GM06990 (cell line): Measurements from ENCODE around the gene UTS2.

Experiments
- DNase-seq: peaks from one replicate; pipeline ENCODE4 v3.0.0-alpha.2; 2011; ENCODE audit not compliant: insufficient read length; ENCODE audit errors: extremely low read depth
- H3K27me3 ChIP-seq: replicated peaks from 2 replicates; pipeline ENCODE4 v1.6.0; 2011; ENCODE audit warnings: low read length; ENCODE audit not compliant: control insufficient read depth, insufficient read depth
- H3K36me3 ChIP-seq: 2 replicates; pipeline ENCODE4 v1.5.1; 2011; ENCODE audit warnings: low read length; ENCODE audit not compliant: control insufficient read depth, insufficient read depth
- H3K4me3 ChIP-seq: replicated peaks from 2 replicates; pipeline ENCODE4 v1.5.1; 2011; ENCODE audit warnings: low read depth, mild to moderate bottlenecking, control low read depth, low read length
- TF ChIP-seq, protein P1 (sequence below): IDR thresholded peaks from 2 replicates; pipeline ENCODE4 v1.5.1; 2011; ENCODE audit warnings: low read length, control low read depth, mild to moderate bottlenecking, inconsistent platforms; ENCODE audit not compliant: insufficient read depth, poor library complexity, severe bottlenecking

UTS2 gene, protein sequence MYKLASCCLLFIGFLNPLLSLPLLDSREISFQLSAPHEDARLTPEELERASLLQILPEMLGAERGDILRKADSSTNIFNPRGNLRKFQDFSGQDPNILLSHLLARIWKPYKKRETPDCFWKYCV

DNA sequence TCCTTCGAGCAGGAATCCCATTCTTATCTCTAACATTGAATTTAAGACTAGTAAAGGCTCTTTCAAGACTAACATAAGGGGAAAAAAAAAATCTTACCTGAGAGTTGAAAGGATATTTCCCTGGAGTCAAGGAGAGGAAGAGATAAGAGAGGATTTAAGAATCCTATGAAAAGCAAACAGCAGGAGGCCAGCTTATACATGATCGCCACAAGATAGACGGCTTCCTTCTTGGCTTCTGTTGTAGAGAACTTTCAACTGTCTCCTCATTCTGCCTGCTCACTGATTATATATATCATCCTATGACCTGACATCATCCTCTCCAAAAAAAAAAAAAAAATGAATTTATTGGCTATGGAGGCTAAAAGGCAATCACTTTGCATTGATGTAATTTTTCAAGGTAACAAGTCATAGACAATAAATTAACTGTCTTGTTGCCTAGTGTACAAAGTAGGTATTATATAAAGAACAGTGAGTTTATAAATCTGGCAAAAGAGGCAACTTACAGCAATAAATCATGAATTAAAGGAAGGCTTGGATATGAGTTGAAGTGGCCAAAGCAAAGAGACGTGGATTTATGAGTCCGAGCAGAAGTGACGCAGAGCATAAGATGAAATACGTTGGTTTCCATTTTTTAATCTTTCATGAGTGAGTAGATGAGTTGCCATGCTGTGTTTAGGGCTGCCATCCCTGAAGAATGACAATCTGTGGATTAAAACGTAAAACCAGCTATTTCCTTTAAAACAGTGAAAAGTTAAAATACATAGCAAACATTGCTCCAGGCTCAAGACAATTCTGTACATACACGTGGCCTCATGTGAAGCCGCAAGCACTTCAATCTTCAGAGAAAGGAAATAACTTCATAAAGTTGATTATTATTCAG lies at the start of gene UTS2:
TSS of gene UTS2 (minus strand) at position 262 of the 880 bp plus-strand sequence. CDS start at position 200, 62 bp downstream.
- TF ChIP-seq, protein P1, sequence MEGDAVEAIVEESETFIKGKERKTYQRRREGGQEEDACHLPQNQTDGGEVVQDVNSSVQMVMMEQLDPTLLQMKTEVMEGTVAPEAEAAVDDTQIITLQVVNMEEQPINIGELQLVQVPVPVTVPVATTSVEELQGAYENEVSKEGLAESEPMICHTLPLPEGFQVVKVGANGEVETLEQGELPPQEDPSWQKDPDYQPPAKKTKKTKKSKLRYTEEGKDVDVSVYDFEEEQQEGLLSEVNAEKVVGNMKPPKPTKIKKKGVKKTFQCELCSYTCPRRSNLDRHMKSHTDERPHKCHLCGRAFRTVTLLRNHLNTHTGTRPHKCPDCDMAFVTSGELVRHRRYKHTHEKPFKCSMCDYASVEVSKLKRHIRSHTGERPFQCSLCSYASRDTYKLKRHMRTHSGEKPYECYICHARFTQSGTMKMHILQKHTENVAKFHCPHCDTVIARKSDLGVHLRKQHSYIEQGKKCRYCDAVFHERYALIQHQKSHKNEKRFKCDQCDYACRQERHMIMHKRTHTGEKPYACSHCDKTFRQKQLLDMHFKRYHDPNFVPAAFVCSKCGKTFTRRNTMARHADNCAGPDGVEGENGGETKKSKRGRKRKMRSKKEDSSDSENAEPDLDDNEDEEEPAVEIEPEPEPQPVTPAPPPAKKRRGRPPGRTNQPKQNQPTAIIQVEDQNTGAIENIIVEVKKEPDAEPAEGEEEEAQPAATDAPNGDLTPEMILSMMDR = no peak
- Histone ChIP-seq H3K4me3 (no peak within 1 kb of the TSS), H3K27me3 (no peaks in the 10 kb centered on the region), H3K36me3 (no peaks in the 10 kb centered on the region)
- DNase-seq = no peak

DNA sequence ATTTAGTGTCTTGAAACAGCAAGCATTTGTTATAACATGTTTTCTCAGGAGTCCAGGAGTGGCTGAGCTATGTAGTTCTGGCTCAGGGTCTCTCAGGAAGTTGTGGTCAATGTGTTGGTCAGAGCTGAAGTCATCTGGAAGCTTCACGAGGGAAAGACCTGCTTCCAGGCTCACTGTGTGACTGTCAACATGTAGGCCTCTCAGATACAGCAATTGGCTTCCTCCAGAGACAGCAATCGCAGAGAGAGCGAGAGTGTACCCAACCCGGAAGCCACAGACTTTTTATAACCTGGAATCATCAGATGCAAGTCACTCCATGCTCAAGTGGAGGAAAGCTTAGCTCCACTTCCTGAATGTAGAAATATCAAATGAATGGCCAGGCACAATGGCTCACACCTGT lies 46.9 kb upstream of the UTS2 start:
- H3K36me3 ChIP-seq = no peaks in the 10 kb centered on the region
- TF ChIP-seq, protein P1 = no peak
- no peak overlapping the region for H3K4me3 ChIP-seq
- H3K27me3 ChIP-seq = no peaks in the 10 kb centered on the region
- DNase-seq = no peak

DNA sequence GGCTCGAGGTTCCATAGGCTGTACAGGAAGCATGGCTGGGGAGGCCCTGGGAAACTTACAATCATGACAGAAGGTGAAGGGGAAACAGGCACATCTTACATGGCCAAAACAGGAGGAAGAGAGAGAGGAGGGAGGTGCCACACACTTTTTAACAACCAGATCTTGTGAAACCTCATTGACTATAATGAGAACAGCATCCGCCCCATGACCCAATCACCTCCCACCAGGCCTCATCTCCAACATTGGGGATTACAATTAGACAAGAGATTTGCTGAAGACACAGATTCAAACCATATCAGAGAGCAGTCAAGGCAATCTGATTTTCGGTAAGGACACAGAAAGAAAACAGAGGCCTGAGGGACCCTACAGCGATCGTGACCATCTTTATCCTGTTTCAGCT lies 46.1 kb upstream of the UTS2 start:
- no peak for DNase-seq
- TF ChIP-seq, protein P1 = no peak
- Histone ChIP-seq H3K36me3 (no peaks in the 10 kb centered on the region), H3K4me3 (no peak overlapping the region), H3K27me3 (no peaks in the 10 kb centered on the region)

DNA sequence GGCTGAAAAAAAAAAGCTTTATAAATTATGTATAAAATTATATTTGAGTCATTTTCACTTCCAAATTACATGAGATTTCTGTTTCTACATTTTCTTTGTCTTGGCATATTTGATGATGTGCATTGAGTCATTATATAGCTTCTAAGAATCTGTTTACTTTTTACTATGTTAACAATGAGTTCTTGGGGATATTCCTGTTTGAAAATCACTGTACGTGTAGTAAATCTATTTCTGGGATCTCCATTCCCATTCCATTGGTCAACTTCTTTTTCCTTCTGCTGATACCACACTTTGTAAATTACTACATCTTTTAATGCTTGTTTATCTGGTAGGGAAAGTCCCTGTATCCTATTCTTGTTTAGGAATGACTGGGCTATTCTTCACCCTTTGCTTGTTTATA lies 44.1 kb upstream of the UTS2 start:
- TF ChIP-seq, protein P1 = no peak
- Histone ChIP-seq H3K27me3 (no peaks in the 10 kb centered on the region), H3K36me3 (no peaks in the 10 kb centered on the region), H3K4me3 (no peak overlapping the region)
- no peak for DNase-seq

DNA sequence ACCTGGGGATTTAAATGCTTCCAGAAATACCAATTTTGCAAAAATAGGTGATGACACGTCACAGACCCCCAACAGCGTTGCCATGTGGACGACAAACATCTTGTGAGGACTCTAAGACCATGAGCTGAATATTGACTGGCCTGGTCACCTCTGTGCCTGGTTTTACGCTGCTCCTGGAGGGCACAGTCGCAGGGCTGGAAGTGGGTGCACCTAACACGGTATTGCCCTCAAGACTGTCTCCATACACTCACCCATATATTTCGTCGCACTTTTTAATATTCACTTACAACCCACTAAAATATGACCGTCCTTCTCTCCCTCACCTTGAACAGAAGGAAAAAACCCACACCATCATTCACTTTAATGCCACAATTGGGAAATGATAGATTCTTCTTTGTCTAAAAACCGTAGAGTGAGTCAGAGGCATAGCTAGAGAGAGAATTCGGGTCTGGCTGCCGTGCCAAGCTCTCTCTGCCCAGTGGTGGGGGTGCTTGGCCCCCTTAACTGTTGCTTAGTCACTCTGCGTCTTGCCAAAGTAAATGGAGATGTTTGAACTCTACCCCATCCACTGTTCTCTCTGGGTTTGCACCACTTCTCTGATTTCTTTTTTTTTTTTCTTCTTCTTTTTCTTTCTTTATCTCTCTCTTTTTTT lies 40.8 kb upstream of the UTS2 start:
- TF ChIP-seq, protein P1 = no peak
- H3K4me3 ChIP-seq = no peak overlapping the region
- H3K27me3 ChIP-seq = no peaks in the 10 kb centered on the region
- no peak for DNase-seq
- no peaks in the 10 kb centered on the region for H3K36me3 ChIP-seq
